HEK293T (cell line): Measurements from ENCODE around the gene OR11H6.

Experiments used
- CTBP1 ChIP-seq: fragments of 450-650 bp; IDR thresholded peaks from 2 replicates; pipeline ENCODE4 v1.6.1; 2016; ENCODE audit warnings: borderline replicate concordance
- FOXA1 ChIP-seq: fragments of 450-650 bp; IDR thresholded peaks from 2 replicates; pipeline ENCODE4 v1.6.1; 2016; ENCODE audit warnings: mild to moderate bottlenecking
- FOXK2 ChIP-seq: fragments of 450-650 bp; IDR thresholded peaks from 2 replicates; pipeline ENCODE4 v1.6.1; 2016; ENCODE audit warnings: mild to moderate bottlenecking
- HDGF ChIP-seq: fragments of 450-650 bp; IDR thresholded peaks from 2 replicates; pipeline ENCODE4 v1.6.1; 2017; ENCODE audit warnings: antibody characterized with exemption, borderline replicate concordance
- L3MBTL2 ChIP-seq: fragments of 450-650 bp; conservative IDR thresholded peaks from 2 replicates; pipeline ENCODE4 v1.6.1; 2016; ENCODE audit warnings: mild to moderate bottlenecking
- NFRKB ChIP-seq: fragments of 450-650 bp; IDR thresholded peaks from 2 replicates; pipeline ENCODE4 v1.6.1; 2016; ENCODE audit warnings: mild to moderate bottlenecking, moderate library complexity
- SP1 ChIP-seq: fragments of 450-650 bp; IDR thresholded peaks from 2 replicates; pipeline ENCODE4 v1.6.1; 2017
- SUZ12 ChIP-seq: fragments of 450-650 bp; IDR thresholded peaks from 2 replicates; pipeline ENCODE4 v1.6.1; 2016; ENCODE audit warnings: mild to moderate bottlenecking
- TARDBP ChIP-seq: fragments of 450-650 bp; IDR thresholded peaks from 2 replicates; pipeline ENCODE4 v1.6.1; 2016
- TF ChIP-seq, protein P1 (sequence below): fragments of 450-650 bp; IDR thresholded peaks from 2 replicates; pipeline ENCODE4 v1.6.1; 2016

DNA sequence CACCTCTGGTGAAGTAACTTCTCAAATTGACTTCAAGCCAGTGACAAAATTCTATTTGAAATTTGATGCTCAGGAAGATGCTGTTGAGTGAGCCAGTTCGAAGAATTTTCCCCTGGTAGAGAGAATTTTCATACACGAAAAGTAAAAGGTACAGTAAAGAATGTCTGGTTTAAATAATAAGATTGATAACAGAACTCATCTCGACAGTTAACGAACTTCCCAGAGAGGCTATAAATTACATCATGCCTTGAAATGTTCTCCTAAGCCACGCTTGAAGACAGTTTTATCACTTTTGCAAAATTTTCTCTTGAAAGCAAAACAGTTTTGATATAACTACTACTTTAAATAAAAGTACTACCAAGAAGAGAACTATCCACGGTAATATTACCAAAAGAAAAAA, 47.2 kb upstream of the OR11H6 start:
- TF ChIP-seq FOXA1 (no peak), CTBP1 (no peak), SP1 (no peak), TARDBP (no peak), NFRKB (no peak), SUZ12 (no peak), L3MBTL2 (no peak), FOXK2 (no peak), HDGF (no peak)
- TF ChIP-seq, protein P1, sequence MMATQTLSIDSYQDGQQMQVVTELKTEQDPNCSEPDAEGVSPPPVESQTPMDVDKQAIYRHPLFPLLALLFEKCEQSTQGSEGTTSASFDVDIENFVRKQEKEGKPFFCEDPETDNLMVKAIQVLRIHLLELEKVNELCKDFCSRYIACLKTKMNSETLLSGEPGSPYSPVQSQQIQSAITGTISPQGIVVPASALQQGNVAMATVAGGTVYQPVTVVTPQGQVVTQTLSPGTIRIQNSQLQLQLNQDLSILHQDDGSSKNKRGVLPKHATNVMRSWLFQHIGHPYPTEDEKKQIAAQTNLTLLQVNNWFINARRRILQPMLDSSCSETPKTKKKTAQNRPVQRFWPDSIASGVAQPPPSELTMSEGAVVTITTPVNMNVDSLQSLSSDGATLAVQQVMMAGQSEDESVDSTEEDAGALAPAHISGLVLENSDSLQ, result no peak
